ENCODE measurements around the gene MRGPRX2. TPM values are rescaled to one million over a fixed set of nuclear protein-coding genes. Genes with fewer than 3 reads are reported as not detected.

MRGPRX2 gene
- total RNA-seq, 1 donor from 2014 or later: not detected

DNA sequence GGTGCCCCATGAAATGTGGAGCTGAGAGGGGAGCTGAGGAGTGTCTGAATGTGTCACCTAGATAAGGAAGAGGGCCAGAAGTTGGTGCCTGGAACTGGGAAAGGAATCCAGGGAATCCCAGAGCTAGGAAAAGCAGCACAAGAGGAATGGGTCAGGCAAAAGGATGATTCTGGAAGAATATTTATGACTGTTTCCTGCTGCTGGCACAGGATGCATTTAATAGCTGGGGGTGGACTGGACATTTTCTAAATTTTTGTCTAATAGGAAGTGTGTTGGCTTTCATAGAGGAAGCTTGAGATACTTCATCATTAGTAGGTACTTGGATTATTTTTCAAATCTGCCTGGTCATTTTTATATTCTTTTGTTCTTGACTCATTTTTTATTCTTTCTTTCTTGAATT lies 17.4 kb upstream of the MRGPRX2 start:
- Histone ChIP-seq H3K9ac (ENCODE audit: low read depth in 1 of 3, low read length in 3 of 3) (no peak overlapping the region), H3K36me3 (ENCODE audit: control insufficient read depth in 3 of 3, insufficient read depth in 3 of 3, low read length in 3 of 3) (no peaks in the 10 kb centered on the region), H3K4me3 (ENCODE audit: low read length in 3 of 3) (no peak overlapping the region), H3K9me3 (ENCODE audit: control insufficient read depth in 3 of 3, low read length in 3 of 3) (no peaks in the 10 kb centered on the region), H3K27me3 (ENCODE audit: control insufficient read depth in 3 of 3, insufficient read depth in 3 of 3, low read length in 3 of 3) (no peaks in the 10 kb centered on the region), H3K4me1 (ENCODE audit: control insufficient read depth in 3 of 3, insufficient read depth in 3 of 3, low read length in 3 of 3) (peaks cover 0 to 6% (median 3%) of the 10 kb centered on the region in 3 donors), H3K27ac (ENCODE audit: low read depth, low read length) (no peak overlapping the region)

DNA sequence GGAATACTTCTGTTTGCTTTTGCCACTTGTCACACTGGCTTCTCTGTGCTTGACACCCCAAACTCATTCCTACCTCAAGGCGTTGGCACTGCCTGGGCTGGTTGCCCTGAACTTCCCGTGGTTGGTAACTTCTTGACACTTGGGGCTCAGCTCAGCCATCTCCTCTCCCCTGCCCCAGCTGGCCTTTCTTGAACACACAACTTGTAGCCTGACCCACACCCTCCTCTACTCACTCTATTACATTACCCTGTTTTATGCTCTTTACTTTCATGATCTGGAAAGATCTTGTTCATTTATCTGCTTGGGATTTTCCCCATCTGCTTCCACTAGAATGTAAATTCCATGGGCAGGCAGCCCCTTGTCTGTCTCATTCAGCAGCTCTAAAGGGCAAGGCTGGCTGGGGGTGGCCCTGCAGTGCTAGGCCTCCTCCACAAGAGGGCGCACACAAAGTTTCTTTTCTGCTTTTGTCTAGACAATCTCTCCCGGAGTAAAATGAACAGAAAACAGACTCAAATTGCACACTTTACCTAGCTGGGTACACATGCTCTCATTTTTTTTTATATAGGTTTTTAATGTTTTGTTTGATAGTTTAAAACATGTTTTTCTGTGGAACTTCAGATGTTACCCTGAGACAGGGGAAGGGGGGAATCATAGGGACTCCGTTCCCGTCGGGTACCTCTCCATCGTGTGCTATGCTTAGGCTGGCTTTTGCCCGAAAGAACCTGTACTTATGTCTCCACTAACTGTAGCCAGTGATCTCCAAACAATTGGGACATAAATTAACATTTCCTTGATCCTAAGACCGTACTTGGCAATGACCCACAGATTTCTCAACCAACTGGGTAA lies 16.4 kb upstream of the MRGPRX2 start:
- H3K27ac ChIP-seq (ENCODE audit: low read depth, low read length): no peak overlapping the region
- H3K9me3 ChIP-seq (ENCODE audit: control insufficient read depth in 3 of 3, low read length in 3 of 3): no peaks in the 10 kb centered on the region
- no peaks in the 10 kb centered on the region for H3K27me3 ChIP-seq (ENCODE audit: control insufficient read depth in 3 of 3, insufficient read depth in 3 of 3, low read length in 3 of 3)
- no peaks in the 10 kb centered on the region for H3K36me3 ChIP-seq (ENCODE audit: control insufficient read depth in 3 of 3, insufficient read depth in 3 of 3, low read length in 3 of 3)
- peaks cover 0 to 6% (median 3%) of the 10 kb centered on the region in 3 donors for H3K4me1 ChIP-seq (ENCODE audit: control insufficient read depth in 3 of 3, insufficient read depth in 3 of 3, low read length in 3 of 3)
- peak overlapping the region in 1 of 3 donors; percentile 27 for H3K9ac ChIP-seq (ENCODE audit: low read depth in 1 of 3, low read length in 3 of 3)
- H3K4me3 ChIP-seq (ENCODE audit: low read length in 3 of 3): peak overlapping the region in 1 of 3 donors; percentile 30

DNA sequence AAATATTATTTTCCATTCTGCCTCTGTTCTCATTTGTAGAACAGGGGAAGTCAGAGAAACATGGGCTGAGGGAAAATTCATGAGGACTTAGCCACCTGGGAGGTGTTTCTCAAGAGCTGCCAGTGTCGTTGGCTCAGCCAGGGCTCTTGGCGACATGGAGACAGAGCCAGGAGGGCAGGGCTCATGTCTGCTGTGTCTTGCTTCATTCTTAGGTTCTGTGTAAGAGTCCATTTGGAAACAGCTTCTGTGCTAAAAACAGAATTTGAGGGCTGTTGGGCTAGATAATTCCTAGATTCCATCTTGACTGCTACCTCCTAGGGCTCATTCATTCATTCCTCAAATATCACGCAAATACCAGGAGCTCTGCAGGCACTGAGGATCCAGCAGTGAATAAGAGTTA lies 15.1 kb upstream of the MRGPRX2 start:
- H3K9me3 ChIP-seq (ENCODE audit: control insufficient read depth in 3 of 3, low read length in 3 of 3): no peaks in the 10 kb centered on the region
- no peaks in the 10 kb centered on the region for H3K36me3 ChIP-seq (ENCODE audit: control insufficient read depth in 3 of 3, insufficient read depth in 3 of 3, low read length in 3 of 3)
- H3K4me3 ChIP-seq (ENCODE audit: low read length in 3 of 3): no peak overlapping the region
- H3K27ac ChIP-seq (ENCODE audit: low read depth, low read length): no peak overlapping the region
- H3K27me3 ChIP-seq (ENCODE audit: control insufficient read depth in 3 of 3, insufficient read depth in 3 of 3, low read length in 3 of 3): no peaks in the 10 kb centered on the region
- no peak overlapping the region for H3K9ac ChIP-seq (ENCODE audit: low read depth in 1 of 3, low read length in 3 of 3)
- peaks cover 3 to 6% (median 3%) of the 10 kb centered on the region in 3 donors for H3K4me1 ChIP-seq (ENCODE audit: control insufficient read depth in 3 of 3, insufficient read depth in 3 of 3, low read length in 3 of 3)

DNA sequence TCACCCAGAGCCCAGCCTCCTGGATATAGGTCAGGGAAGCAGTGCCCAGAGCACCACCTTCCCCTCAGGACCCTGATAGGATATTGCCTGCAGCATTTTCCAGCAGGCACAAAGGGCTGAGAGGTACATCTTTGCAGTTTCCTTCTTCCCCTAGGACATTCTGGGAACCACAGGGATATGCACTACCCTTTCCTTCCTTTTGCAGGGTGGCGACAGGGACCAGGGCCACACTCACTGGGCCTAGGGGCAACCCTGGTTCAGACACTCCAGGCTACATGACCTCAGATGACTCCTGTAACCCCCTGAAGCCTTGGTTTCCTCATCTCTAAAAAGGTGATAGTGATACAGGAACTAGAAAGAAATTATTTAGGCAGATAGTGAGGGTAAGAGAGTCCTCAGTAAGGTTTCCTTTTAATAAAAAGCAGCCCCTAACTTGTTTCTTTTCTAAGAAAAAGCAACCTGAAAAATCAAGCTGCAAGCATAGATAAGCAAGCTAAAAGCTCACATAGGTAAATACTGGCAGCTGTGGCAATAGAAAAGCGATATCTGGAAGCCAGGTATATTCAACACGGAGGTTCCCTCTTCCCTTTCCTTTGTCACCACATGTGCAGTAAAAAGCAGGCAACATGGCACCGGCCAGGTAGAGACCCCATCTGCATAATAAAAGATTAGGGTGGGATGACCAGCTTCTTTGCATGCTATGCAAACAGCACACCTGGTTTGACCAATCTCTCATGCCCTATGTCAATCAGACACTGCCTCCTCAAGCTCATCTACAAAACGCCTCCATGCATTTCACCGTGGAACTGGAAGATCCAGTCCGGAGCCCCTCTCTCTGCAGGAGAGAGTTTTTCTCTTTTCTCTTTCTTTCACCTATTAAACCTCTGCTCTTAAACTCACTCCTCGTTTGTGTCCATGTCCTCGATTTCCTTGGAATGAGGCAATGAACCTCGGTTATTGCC lies 13.2 kb upstream of the MRGPRX2 start:
- Histone ChIP-seq H3K4me1 (ENCODE audit: control insufficient read depth in 3 of 3, insufficient read depth in 3 of 3, low read length in 3 of 3) (peaks cover 0 to 3% (median 0%) of the 10 kb centered on the region in 3 donors), H3K4me3 (ENCODE audit: low read length in 3 of 3) (no peak overlapping the region), H3K27ac (ENCODE audit: low read depth, low read length) (no peak overlapping the region), H3K36me3 (ENCODE audit: control insufficient read depth in 3 of 3, insufficient read depth in 3 of 3, low read length in 3 of 3) (no peaks in the 10 kb centered on the region), H3K27me3 (ENCODE audit: control insufficient read depth in 3 of 3, insufficient read depth in 3 of 3, low read length in 3 of 3) (no peaks in the 10 kb centered on the region), H3K9me3 (ENCODE audit: control insufficient read depth in 3 of 3, low read length in 3 of 3) (no peaks in the 10 kb centered on the region), H3K9ac (ENCODE audit: low read depth in 1 of 3, low read length in 3 of 3) (peak overlapping the region in 1 of 3 donors; percentile 12)

GRCh38 chr11:19072464-19072863 lies 11.9 kb upstream of the MRGPRX2 start:
- Histone ChIP-seq H3K4me1 (ENCODE audit: control insufficient read depth in 3 of 3, insufficient read depth in 3 of 3, low read length in 3 of 3) (peaks cover 0 to 3% (median 0%) of the 10 kb centered on the region in 3 donors), H3K9ac (ENCODE audit: low read depth in 1 of 3, low read length in 3 of 3) (peak overlapping the region in 1 of 3 donors; percentile 16), H3K27me3 (ENCODE audit: control insufficient read depth in 3 of 3, insufficient read depth in 3 of 3, low read length in 3 of 3) (no peaks in the 10 kb centered on the region), H3K36me3 (ENCODE audit: control insufficient read depth in 3 of 3, insufficient read depth in 3 of 3, low read length in 3 of 3) (no peaks in the 10 kb centered on the region), H3K4me3 (ENCODE audit: low read length in 3 of 3) (no peak overlapping the region), H3K27ac (ENCODE audit: low read depth, low read length) (no peak overlapping the region), H3K9me3 (ENCODE audit: control insufficient read depth in 3 of 3, low read length in 3 of 3) (peaks cover 0 to 3% (median 0%) of the 10 kb centered on the region in 3 donors)

DNA sequence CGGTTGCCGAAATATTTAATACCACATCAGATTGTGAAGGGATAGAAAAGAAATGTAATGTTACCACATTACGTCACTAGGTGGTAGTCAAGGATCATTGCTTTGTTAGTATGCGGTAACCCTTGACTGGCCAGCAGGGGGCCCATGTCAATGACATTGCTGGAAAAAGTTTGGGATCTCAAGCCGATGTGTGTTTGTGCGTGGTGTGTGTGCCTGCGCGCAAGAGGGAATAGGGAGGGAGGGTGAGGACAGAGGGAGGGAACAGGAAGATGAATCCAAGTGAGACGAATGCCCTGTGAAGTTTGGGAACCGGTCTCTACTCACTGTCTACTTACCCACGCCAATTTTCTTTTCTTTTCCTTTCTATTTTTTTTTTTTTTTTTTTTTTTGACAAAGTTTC lies 10.7 kb upstream of the MRGPRX2 start:
- Histone ChIP-seq H3K36me3 (ENCODE audit: control insufficient read depth in 3 of 3, insufficient read depth in 3 of 3, low read length in 3 of 3) (no peaks in the 10 kb centered on the region), H3K27ac (ENCODE audit: low read depth, low read length) (no peak overlapping the region), H3K4me1 (ENCODE audit: control insufficient read depth in 3 of 3, insufficient read depth in 3 of 3, low read length in 3 of 3) (peaks cover 0 to 3% (median 0%) of the 10 kb centered on the region in 3 donors), H3K4me3 (ENCODE audit: low read length in 3 of 3) (peak overlapping the region; percentile 46 to 65 (median 56)), H3K27me3 (ENCODE audit: control insufficient read depth in 3 of 3, insufficient read depth in 3 of 3, low read length in 3 of 3) (no peaks in the 10 kb centered on the region), H3K9me3 (ENCODE audit: control insufficient read depth in 3 of 3, low read length in 3 of 3) (peaks cover 0 to 3% (median 0%) of the 10 kb centered on the region in 3 donors), H3K9ac (ENCODE audit: low read depth in 1 of 3, low read length in 3 of 3) (peak overlapping the region in 1 of 3 donors; percentile 50)

GRCh38 chr11:19059833-19060232 lies 684 bp downstream of the MRGPRX2 start:
- Histone ChIP-seq H3K4me3 (ENCODE audit: low read length in 3 of 3) (no peak overlapping the region), H3K36me3 (ENCODE audit: control insufficient read depth in 3 of 3, insufficient read depth in 3 of 3, low read length in 3 of 3) (no peaks in the 10 kb centered on the region), H3K4me1 (ENCODE audit: control insufficient read depth in 3 of 3, insufficient read depth in 3 of 3, low read length in 3 of 3) (no peaks in the 10 kb centered on the region), H3K27ac (ENCODE audit: low read depth, low read length) (no peak overlapping the region), H3K27me3 (ENCODE audit: control insufficient read depth in 3 of 3, insufficient read depth in 3 of 3, low read length in 3 of 3) (peaks cover 0 to 4% (median 0%) of the 10 kb centered on the region in 3 donors), H3K9ac (ENCODE audit: low read depth in 1 of 3, low read length in 3 of 3) (no peak overlapping the region), H3K9me3 (ENCODE audit: control insufficient read depth in 3 of 3, low read length in 3 of 3) (no peaks in the 10 kb centered on the region)

DNA sequence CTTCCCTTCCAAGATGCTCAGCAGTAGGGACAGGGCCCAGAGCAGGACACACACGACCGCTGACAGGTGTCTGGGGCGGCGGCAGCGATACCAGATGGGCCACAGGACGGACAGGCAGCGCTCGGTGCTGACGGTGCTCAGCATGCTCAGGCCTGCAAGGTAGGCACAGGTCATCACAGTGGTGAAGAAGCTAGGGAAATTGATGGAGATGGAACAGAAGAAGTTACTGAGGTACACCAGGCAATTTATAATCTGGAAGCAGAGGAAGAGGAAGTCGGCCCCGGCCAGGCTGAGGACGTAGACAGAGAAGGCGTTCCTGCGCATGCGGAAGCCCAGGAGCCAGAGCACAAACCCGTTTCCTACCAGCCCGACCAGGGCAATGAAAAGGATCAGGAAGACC lies 4.6 kb downstream of the MRGPRX2 start:
- H3K27ac ChIP-seq (ENCODE audit: low read depth, low read length): no peak overlapping the region
- no peaks in the 10 kb centered on the region for H3K36me3 ChIP-seq (ENCODE audit: control insufficient read depth in 3 of 3, insufficient read depth in 3 of 3, low read length in 3 of 3)
- no peak overlapping the region for H3K4me3 ChIP-seq (ENCODE audit: low read length in 3 of 3)
- H3K27me3 ChIP-seq (ENCODE audit: control insufficient read depth in 3 of 3, insufficient read depth in 3 of 3, low read length in 3 of 3): peaks cover 0 to 4% (median 0%) of the 10 kb centered on the region in 3 donors
- H3K9ac ChIP-seq (ENCODE audit: low read depth in 1 of 3, low read length in 3 of 3): no peak overlapping the region
- no peaks in the 10 kb centered on the region for H3K9me3 ChIP-seq (ENCODE audit: control insufficient read depth in 3 of 3, low read length in 3 of 3)
- no peaks in the 10 kb centered on the region for H3K4me1 ChIP-seq (ENCODE audit: control insufficient read depth in 3 of 3, insufficient read depth in 3 of 3, low read length in 3 of 3)

GRCh38 chr11:19055016-19055415 lies 5.5 kb downstream of the MRGPRX2 start:
- no peaks in the 10 kb centered on the region for H3K36me3 ChIP-seq (ENCODE audit: control insufficient read depth in 3 of 3, insufficient read depth in 3 of 3, low read length in 3 of 3)
- H3K9me3 ChIP-seq (ENCODE audit: control insufficient read depth in 3 of 3, low read length in 3 of 3): no peaks in the 10 kb centered on the region
- peaks cover 0 to 2% (median 0%) of the 10 kb centered on the region in 3 donors for H3K27me3 ChIP-seq (ENCODE audit: control insufficient read depth in 3 of 3, insufficient read depth in 3 of 3, low read length in 3 of 3)
- H3K9ac ChIP-seq (ENCODE audit: low read depth in 1 of 3, low read length in 3 of 3): no peak overlapping the region
- no peaks in the 10 kb centered on the region for H3K4me1 ChIP-seq (ENCODE audit: control insufficient read depth in 3 of 3, insufficient read depth in 3 of 3, low read length in 3 of 3)
- H3K27ac ChIP-seq (ENCODE audit: low read depth, low read length): no peak overlapping the region
- no peak overlapping the region for H3K4me3 ChIP-seq (ENCODE audit: low read length in 3 of 3)
